GM08714 (cell line): ENCODE measurements around the gene MEGF10.
A peak's percentile ranks its signal among the peaks of the same experiment; 100 is the strongest.
"Not testable (repeated sequence)": the region's sequence is repeated elsewhere in the genome, so short reads cannot be mapped to it uniquely, and the experiment has no call there.

ENCODE experiments used
- H3K4me3 ChIP-seq: fragments of 200-500 bp; sonication (Bioruptor generic); 2 replicates; pipeline ENCODE4 v1.5.1; 2014; ENCODE audit warnings: mild to moderate bottlenecking, low read length, inconsistent platforms
- ZNF274 ChIP-seq: IDR thresholded peaks from 2 replicates; pipeline ENCODE4 v1.6.1; 2012; ENCODE audit warnings: mild to moderate bottlenecking, low read depth, low read length

MEGF10 gene

GRCh38 chr5:127308945-127309344 lies 18.3 kb downstream of the MEGF10 start:
- no peak for TF ChIP-seq ZNF274
- no peak overlapping the region for H3K4me3 ChIP-seq

- no peak overlapping the region for H3K4me3 ChIP-seq
- no peak for TF ChIP-seq ZNF274
These were observed 20.8 kb downstream of the MEGF10 start for GRCh38 chr5:127311349-127311748.

DNA sequence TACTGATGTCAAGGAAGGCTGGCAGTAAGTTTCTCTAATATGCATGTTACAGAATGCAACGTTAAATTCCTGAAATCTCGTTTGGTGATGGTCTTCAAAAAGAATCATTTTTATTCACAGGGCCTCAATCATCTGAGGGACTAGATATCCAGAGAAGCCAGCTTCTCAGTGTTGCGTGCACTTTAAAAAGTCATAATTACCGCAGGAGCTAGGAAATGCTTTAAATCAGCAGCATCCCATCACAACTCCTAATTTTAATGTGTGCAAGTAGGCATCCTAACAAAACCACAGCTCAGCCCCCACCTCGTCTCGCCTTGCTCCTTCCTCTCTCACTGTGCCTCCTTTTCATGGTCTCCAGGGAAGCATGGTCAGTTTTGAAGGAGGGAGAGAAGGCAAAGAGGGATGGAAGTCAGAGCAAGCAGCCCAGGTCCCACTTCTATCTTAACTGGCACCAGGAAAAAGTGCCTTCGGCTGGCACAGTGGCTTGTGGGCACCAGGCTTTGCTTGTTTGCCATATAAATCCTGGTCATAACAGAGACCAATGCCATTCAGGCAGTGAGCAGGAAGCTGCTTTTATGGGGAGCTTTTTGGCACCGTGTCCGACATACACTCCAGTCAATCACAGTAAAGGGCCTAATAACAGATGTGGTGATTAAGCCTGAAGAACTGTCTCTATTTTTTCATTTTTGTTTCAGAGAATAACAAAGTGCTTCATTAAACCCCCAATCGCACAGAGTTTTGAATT lies 21.4 kb downstream of the MEGF10 start:
- no peak for TF ChIP-seq ZNF274

DNA sequence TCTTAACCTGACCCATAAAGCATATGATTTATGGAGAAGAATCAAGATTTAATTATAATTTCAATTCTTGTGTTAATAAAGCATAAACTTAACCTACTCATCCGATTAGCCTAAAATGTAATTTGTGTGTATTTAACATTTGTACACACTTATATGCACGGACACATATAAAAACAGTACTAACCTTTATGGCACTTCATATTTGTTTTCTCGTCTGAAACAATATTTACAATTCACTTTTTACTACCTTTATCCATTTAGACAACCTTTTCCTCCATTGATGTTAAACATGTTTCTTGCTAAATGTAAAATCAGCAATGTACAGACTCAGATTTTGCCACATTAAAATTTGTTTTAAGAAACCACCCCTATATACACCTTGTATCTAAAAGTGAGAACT lies 22.8 kb downstream of the MEGF10 start:
- H3K4me3 ChIP-seq = no peak overlapping the region
- TF ChIP-seq ZNF274 = no peak

More for the DNA sequence above, 21.4 kb downstream of the MEGF10 start:
- no peak overlapping the region for H3K4me3 ChIP-seq

DNA sequence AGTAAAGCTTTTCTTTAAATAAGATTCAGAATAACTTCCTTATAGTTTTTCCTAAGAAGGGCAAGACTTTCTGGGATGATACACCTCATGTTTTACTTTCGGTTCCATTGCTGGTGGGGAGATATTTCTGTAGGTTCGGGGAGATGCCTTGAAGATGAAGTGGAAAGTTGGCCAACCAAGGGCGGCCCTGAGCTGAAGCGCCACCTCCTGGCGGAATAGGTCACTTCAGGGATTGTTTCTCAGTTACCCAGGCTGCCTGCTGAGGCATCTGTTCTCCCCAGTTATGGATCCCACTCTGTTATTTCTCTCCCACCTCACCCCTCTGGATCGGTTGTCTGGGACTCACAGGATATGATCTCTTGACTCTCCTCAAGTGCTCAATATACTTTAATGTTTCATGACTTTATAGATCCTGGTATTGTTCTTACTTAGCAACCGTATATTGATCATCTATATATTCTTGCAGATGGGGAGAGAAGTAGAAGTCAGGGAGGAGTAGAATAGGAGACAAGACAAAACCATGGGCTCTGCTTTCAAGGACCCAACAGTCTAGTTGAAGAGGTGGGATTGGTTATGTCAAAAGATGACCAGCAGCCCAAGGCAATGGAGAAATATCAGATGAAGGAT lies 23.4 kb downstream of the MEGF10 start:
- no peak overlapping the region for H3K4me3 ChIP-seq
- no peak for TF ChIP-seq ZNF274

- no peak overlapping the region for H3K4me3 ChIP-seq
- no peak for TF ChIP-seq ZNF274
These were observed 25.4 kb downstream of the MEGF10 start for GRCh38 chr5:127316011-127316410.

- not testable (repeated sequence) for H3K4me3 ChIP-seq
These were observed 26.8 kb downstream of the MEGF10 start for GRCh38 chr5:127317385-127317784.

DNA sequence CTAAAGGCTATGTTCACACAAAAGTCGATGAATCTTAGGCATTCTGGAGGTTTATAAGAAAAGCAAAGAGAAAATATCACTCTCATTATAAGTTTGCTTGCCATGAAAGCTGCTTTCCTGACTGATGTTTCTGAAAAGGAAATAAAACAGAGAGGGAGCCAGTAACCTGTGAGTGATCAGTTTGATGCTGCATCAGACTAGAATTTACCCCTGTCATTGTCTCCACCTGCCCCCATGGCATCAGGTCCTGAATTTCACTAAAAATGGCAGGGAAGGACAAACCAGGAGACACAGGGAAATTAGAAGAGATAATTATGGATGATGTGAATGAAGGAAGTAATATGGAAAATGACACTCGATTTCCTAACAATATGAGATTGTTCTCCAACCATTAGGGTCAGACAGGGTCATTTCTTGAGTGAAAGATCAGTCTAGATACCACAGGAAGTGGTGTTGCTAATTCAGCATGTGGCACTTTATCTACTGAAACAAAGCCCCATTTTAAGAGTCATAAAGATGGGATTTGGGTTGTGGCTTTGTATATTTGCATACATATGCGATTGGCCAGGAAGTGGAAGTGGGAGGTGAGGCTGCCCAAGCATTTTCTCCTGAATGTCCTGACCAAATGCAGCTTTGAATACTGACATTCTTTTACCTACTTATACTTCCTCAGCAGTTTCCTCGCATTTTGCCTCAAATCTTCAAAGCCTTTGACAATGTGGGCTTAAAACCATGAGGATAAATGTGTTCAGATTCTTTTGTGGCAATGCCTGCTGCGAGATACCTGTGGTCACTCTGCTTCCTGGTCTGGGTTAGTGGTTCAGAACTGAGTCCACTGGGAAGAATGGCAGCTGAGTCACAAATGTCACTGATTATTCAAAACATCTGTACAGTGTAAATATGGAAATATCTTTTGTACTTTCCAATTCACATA lies 29.7 kb downstream of the MEGF10 start:
- TF ChIP-seq ZNF274 = no peak
- peak overlapping the region; percentile 9; the same call in 1 of the 2 replicates for H3K4me3 ChIP-seq

DNA sequence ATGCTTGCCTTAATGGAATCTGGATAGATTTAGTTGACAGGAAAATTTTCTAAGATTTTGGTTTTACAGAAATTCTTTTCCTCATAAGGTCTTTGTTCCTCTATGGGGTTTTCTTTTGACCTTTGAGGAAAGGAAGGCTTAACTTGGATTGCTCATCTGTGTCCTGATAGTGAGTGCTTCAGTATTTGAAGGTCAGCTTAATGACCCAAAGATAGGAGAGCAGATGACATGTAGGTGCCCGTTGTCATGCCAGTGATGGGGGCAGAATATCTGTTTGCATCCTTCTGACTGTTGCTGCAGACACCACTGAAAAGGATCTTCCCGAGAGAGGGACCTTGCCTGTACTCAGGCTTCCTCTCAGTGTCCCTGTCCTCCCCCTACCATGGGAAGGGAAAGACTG lies 30.9 kb downstream of the MEGF10 start:
- no peak overlapping the region for H3K4me3 ChIP-seq
- no peak for TF ChIP-seq ZNF274

GRCh38 chr5:127322403-127322802 lies 31.8 kb downstream of the MEGF10 start:
- TF ChIP-seq ZNF274 = no peak
- H3K4me3 ChIP-seq = no peak overlapping the region

DNA sequence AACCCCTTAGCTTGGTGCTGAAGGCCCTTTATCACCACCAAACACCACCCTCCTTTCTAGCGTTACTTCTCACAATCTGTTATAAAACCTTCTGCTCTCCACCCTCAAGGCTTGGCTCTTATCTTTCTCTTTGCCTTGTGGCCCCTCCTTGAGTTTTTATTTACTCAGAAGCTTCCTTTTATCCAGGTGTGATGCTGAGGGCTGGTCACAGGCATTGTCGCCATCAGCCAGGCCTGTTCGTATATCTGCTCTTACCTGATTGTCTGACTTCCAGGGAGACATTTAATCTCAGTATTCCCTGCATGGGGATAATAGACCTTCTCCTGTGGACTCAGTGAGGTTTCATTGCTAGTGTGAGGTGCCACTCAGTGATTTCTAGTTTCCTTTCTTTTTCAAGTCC lies 34.2 kb downstream of the MEGF10 start:
- TF ChIP-seq ZNF274 = no peak
- no peak overlapping the region for H3K4me3 ChIP-seq

DNA sequence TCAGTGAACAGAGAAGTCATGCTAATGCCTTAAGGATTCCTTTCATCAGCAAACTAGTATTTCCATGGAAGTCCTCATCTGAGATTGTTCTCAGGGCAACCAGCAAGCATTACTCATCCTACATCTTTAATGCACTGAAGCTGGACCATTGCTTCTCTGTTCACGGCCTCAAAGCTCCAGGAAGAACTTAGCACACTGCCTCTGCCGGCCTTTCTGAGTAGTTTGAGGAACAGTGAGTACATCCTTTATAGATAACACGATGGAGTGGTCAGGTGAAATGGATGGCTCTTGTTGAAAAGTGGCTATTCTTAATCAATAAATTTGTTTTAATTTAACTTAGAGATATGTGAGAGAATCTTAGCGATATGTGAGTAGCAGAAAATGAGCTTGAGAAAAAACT lies 35.8 kb downstream of the MEGF10 start:
- no peak overlapping the region for H3K4me3 ChIP-seq
- TF ChIP-seq ZNF274 = no peak

- no peak overlapping the region for H3K4me3 ChIP-seq
- TF ChIP-seq ZNF274 = no peak
These were observed 36.6 kb downstream of the MEGF10 start for GRCh38 chr5:127326976-127327755.

GRCh38 chr5:127330116-127330515 lies 39.5 kb downstream of the MEGF10 start:
- no peak for TF ChIP-seq ZNF274
- no peak overlapping the region for H3K4me3 ChIP-seq
